ENCODE measurements around the gene GPATCH3. TPM values are rescaled to one million over a fixed set of nuclear protein-coding genes. Genes with fewer than 3 reads are reported as not detected.

GPATCH3 gene
- polyA plus RNA-seq, 1 of the 3 experiments (the other 2 are of a cell fraction), result 11.1 TPM

DNA sequence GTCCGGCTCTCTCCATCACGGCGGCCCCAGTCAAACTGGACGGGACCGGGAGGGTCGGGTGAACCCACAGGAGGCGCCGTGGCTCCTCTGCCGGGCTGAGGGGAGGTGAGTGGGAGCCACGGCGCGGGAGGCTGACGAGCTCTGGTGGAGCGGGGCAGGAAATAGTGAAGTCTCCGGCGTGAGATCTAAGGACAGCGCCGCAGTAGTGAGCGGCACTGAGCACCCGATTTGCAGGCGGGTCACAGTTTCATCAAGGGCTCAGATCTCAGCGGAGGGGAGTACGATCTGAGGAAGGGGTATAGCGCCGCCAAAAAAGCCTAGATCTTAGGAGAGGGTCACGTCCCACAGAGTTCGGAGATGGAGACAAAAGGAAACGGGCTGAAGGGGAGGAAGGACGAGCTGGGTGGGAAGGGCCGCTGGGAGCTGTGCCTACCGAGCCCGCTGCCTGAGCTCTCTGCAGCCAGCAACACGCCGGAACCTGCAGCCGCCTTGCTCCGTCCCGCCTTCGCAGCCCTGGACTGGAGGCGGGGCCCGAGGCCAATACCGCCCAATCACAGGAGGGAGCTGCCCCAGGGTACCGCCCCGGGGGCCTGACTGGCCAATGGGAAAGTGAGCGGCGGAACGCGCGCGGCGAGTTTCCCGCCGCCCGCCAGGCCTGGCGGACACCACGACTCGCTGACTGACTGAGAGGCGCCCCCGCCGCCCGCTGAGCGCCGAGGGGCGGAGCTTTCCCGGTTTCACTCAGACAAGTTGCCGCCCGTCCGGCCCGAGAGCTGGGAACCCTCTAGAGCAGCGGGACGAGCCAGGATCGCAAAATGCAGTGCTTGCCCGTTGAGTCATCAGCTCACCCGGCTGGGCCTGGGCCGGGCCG, 35.4 kb downstream of the GPATCH3 start:
- WGBS (ENCODE audit: low lambda C conversion rate), result 1% methylated on average over 47 of the region's 75 CpGs
- peaks cover 17% of the 10 kb centered on the region for H3F3A ChIP-seq (replicated peaks; ENCODE audit: insufficient read depth)
- TF ChIP-seq YY1 (IDR thresholded peaks at IDR 0.05; ENCODE audit: low read depth), result no peak; the same call in 1 of the 2 replicates
- TF ChIP-seq TAF1 (IDR thresholded peaks at IDR 0.05; ENCODE audit: borderline replicate concordance, low read depth, low read length), result peak; percentile 87
- TF ChIP-seq EP300 (IDR thresholded peaks at IDR 0.05; ENCODE audit: borderline replicate concordance in 1 of 2, low read depth in 1 of 2, low read length in 1 of 2), result 0 out of 4 replicates have a peak, but pooled peaks of 1 of the 2 experiments have one; percentile 21
- TF ChIP-seq, protein P1, sequence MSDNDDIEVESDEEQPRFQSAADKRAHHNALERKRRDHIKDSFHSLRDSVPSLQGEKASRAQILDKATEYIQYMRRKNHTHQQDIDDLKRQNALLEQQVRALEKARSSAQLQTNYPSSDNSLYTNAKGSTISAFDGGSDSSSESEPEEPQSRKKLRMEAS (IDR thresholded peaks at IDR 0.05; ENCODE audit: low read depth), result peak; percentile 63; the same call in 1 of the 2 replicates
- TF ChIP-seq, protein P2, sequence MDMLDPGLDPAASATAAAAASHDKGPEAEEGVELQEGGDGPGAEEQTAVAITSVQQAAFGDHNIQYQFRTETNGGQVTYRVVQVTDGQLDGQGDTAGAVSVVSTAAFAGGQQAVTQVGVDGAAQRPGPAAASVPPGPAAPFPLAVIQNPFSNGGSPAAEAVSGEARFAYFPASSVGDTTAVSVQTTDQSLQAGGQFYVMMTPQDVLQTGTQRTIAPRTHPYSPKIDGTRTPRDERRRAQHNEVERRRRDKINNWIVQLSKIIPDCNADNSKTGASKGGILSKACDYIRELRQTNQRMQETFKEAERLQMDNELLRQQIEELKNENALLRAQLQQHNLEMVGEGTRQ (IDR thresholded peaks at IDR 0.05; ENCODE audit: borderline replicate concordance, low read depth, low read length), result no peak
- TF ChIP-seq NRF1 (IDR thresholded peaks at IDR 0.05; ENCODE audit: low read depth, low read length), result no peak
- TF ChIP-seq FOXM1 (IDR thresholded peaks at IDR 0.05; ENCODE audit: low read depth), result no peak
- TF ChIP-seq, protein P3, sequence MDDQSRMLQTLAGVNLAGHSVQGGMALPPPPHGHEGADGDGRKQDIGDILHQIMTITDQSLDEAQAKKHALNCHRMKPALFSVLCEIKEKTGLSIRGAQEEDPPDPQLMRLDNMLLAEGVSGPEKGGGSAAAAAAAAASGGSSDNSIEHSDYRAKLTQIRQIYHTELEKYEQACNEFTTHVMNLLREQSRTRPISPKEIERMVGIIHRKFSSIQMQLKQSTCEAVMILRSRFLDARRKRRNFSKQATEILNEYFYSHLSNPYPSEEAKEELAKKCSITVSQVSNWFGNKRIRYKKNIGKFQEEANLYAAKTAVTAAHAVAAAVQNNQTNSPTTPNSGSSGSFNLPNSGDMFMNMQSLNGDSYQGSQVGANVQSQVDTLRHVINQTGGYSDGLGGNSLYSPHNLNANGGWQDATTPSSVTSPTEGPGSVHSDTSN (IDR thresholded peaks at IDR 0.05), result peak; percentile 93
- peak; percentile 34 for TF ChIP-seq CHD2 (IDR thresholded peaks at IDR 0.05; ENCODE audit: low read length, partially characterized antibody)
- peak; percentile 64 for TF ChIP-seq ELF1 (IDR thresholded peaks at IDR 0.05)
- TF ChIP-seq POLR2AphosphoS5 (IDR thresholded peaks at IDR 0.05; ENCODE audit: low read depth, low read length), result peak; percentile 89
- TF ChIP-seq FOSL2 (IDR thresholded peaks at IDR 0.05; ENCODE audit: borderline replicate concordance, low read depth), result peak; percentile 77; the same call in 1 of the 2 replicates
- TF ChIP-seq SIN3A (IDR thresholded peaks at IDR 0.05; ENCODE audit: borderline replicate concordance, low read depth, low read length), result peak; percentile 60; the same call in 1 of the 2 replicates
- TF ChIP-seq RXRA (IDR thresholded peaks at IDR 0.05; ENCODE audit: borderline replicate concordance, low read depth), result no peak
- TF ChIP-seq CTCF (IDR thresholded peaks at IDR 0.05), result no peak; the same call in 1 of the 2 replicates
- no peak for TF ChIP-seq SMC3 (IDR thresholded peaks at IDR 0.05; ENCODE audit: low read depth, low read length)
- TF ChIP-seq, protein P4, sequence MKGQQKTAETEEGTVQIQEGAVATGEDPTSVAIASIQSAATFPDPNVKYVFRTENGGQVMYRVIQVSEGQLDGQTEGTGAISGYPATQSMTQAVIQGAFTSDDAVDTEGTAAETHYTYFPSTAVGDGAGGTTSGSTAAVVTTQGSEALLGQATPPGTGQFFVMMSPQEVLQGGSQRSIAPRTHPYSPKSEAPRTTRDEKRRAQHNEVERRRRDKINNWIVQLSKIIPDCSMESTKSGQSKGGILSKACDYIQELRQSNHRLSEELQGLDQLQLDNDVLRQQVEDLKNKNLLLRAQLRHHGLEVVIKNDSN (IDR thresholded peaks at IDR 0.05; ENCODE audit: borderline replicate concordance, low read depth), result no peak
- TF ChIP-seq ZBTB33 (IDR thresholded peaks at IDR 0.05; ENCODE audit: borderline replicate concordance, low read depth), result no peak
- TF ChIP-seq FOXJ3 (CRISPR knock-in tag; IDR thresholded peaks at IDR 0.05), result no peak
- no peak for TF ChIP-seq NFIC (IDR thresholded peaks at IDR 0.05; ENCODE audit: borderline replicate concordance)
- no peak for TF ChIP-seq MEF2A (IDR thresholded peaks at IDR 0.05; ENCODE audit: borderline replicate concordance, low read depth)
- peak; percentile 70 for TF ChIP-seq GABPA (IDR thresholded peaks at IDR 0.05; ENCODE audit: low read depth)
- TF ChIP-seq TEAD4 (IDR thresholded peaks at IDR 0.05; ENCODE audit: borderline replicate concordance, insufficient read depth), result no peak
- no peak for TF ChIP-seq RCOR1 (IDR thresholded peaks at IDR 0.05; ENCODE audit: low read length)
- TF ChIP-seq GATA2 (CRISPR knock-in tag; IDR thresholded peaks at IDR 0.05), result no peak
- TF ChIP-seq TCF12 (IDR thresholded peaks at IDR 0.05), result peak; percentile 50; the same call in 1 of the 2 replicates

More for the DNA sequence above, 35.4 kb downstream of the GPATCH3 start:
- peak overlapping the region; percentile 83 for H3K9ac ChIP-seq
- peaks cover 6 to 7% of the 10 kb centered on the region in 2 experiments; a peak in 2 of 4 replicates for H3K4me1 ChIP-seq (ENCODE audit: control insufficient read depth in 1 of 2, insufficient read depth in 2 of 2, low read depth in 1 of 2, low read length in 1 of 2)
- peak overlapping the region; percentile 84 to 94 for H3K27ac ChIP-seq (ENCODE audit: low read depth in 2 of 2, low read length in 1 of 2)
- H3K9me2 ChIP-seq, result no peaks in the 10 kb centered on the region
- no peaks in the 10 kb centered on the region for H4K20me1 ChIP-seq (ENCODE audit: insufficient read depth)
- no peaks in the 10 kb centered on the region for H3K36me3 ChIP-seq (replicated peaks in 1 of 2; ENCODE audit: control insufficient read depth in 1 of 2, insufficient read depth in 2 of 2, low read length in 1 of 2)
- H3K79me2 ChIP-seq (ENCODE audit: insufficient read depth), result no peaks in the 10 kb centered on the region
- H3K4me2 ChIP-seq, result peak overlapping the region; percentile 98
- POLR2A ChIA-PET, result interaction anchor here (0.8 to 1.4 kb wide), 7 partner anchors 10 to 77 kb away, joined by 3 to 7 read pairs (median 4); partner anchors contain the start of genes GPATCH3, GPN2 and PIGV
- no peaks in the 10 kb centered on the region for H3K27me3 ChIP-seq (ENCODE audit: insufficient read depth)
- no peaks in the 10 kb centered on the region for H3K9me3 ChIP-seq
- CTCF ChIA-PET, result interaction anchor here (0.8 to 1.7 kb wide), 7 partner anchors 9 to 77 kb away, joined by 3 to 9 read pairs (median 4); partner anchors contain the start of genes GPATCH3 and PIGV
- peak overlapping the region; percentile 56 to 90 for H3K4me3 ChIP-seq (ENCODE audit: low read depth in 2 of 2, low read length in 1 of 2)
- DNase-seq, result peak; percentile 97
- peak overlapping the region; percentile 97 for H2AFZ ChIP-seq (ENCODE audit: low read depth)

Data from SK-N-SH (cell line).